HepG2 (cell line): ENCODE results near the gene DCC. TPM values are rescaled to one million over a fixed set of nuclear protein-coding genes. Genes with fewer than 3 reads are reported as not detected.

ENCODE experiments used
- ATAC-seq: fragments of 200-7000 bp; cut with Tn5 transposase; 3 replicates; pipeline ENCODE4 v1.9.1; 2020; ENCODE audit warnings: mild to moderate bottlenecking, moderate library complexity
- BruUV-seq: library from RNA; stranded (reverse); fragments of 400-500 nt; replicated peaks from 2 replicates; lab custom pipeline; 2021; lab: Mats Ljungman, UMichigan
- CTCF ChIA-PET: fragments of 300-600 bp; formaldehyde crosslinking; extraction: SDS; loops from one replicate; lab custom pipeline; 2021; ENCODE audit warnings: low total read pairs, inconsistent platforms, low intra/inter-chr PET ratio; lab: Yijun Ruan, JAX
- POLR2A ChIA-PET: fragments of 350-600 bp; sonication (Branson Sonifier 250); formaldehyde crosslinking; loops from one replicate; lab custom pipeline; 2020; ENCODE audit warnings: antibody characterized with exemption, inconsistent platforms; lab: Yijun Ruan, JAX
- DNase-seq: peaks from one replicate; pipeline ENCODE4 v3.0.0-alpha.2; 2015; ENCODE audit warnings: low spot score
- FAIRE-seq: peaks from 3 replicates; lab custom pipeline; 2011; peaks lifted over from hg19 to GRCh38; lab: Jason Lieb, UNC
- H2AFZ ChIP-seq: one replicate; pipeline ENCODE4 v1.6.1; 2011; ENCODE audit warnings: low read length, inconsistent platforms
- H3K27ac ChIP-seq: fragments of 300-600 bp; 3 replicates; pipeline ENCODE4 v1.8.0; 2011; ENCODE audit warnings: mixed run types, mild to moderate bottlenecking, mixed read lengths, low read length, inconsistent platforms; ENCODE audit not compliant: insufficient read depth; ENCODE audit errors: extremely low read length
- H3K27me3 ChIP-seq, 2 experiments: fragments of 200-600 bp in 1 of 2; 2 replicates in 1 of 2; 3 replicates in 1 of 2; pipeline versions ENCODE4 v1.6.0 to v1.8.0; 2011; ENCODE audit warnings: low read length in 2 of 2, mild to moderate bottlenecking in 2 of 2, moderate library complexity in 2 of 2, inconsistent platforms in 1 of 2; ENCODE audit not compliant: insufficient read depth in 2 of 2, control insufficient read depth in 1 of 2
- H3K36me3 ChIP-seq, 2 experiments: fragments of 200-600 bp in 1 of 2; replicated peaks in 1 of 2; 2 replicates in 1 of 2; 3 replicates in 1 of 2; pipeline versions ENCODE4 v1.5.1 to v1.8.0; 2011; ENCODE audit warnings: low read length in 2 of 2, inconsistent platforms in 1 of 2; ENCODE audit not compliant: insufficient read depth in 2 of 2, control insufficient read depth in 1 of 2
- H3K4me1 ChIP-seq: 2 replicates; pipeline ENCODE4 v1.5.1; 2012; ENCODE audit warnings: low read length, inconsistent platforms; ENCODE audit not compliant: insufficient read depth
- H3K4me2 ChIP-seq: 2 replicates; pipeline ENCODE4 v1.6.0; 2011; ENCODE audit warnings: low read depth, low read length, inconsistent platforms
- H3K4me3 ChIP-seq, 3 experiments: fragments of 200-600 bp in 1 of 3; sonication (generic), shearing (Covaris generic) in 1 of 3; replicated peaks in 1 of 3; 2 replicates each; pipeline ENCODE4 v1.5.1; 2011 to 2016; ENCODE audit warnings: low read length in 3 of 3, inconsistent platforms in 2 of 3, low read depth in 2 of 3, mild to moderate bottlenecking in 2 of 3, control low read depth in 1 of 3, mixed read lengths in 1 of 3; ENCODE audit not compliant: insufficient read depth in 1 of 3
- H3K79me2 ChIP-seq: one replicate; pipeline ENCODE4 v1.6.1; 2011; ENCODE audit warnings: low read length, inconsistent platforms; ENCODE audit not compliant: insufficient read depth
- H3K9ac ChIP-seq: 2 replicates; pipeline ENCODE4 v1.6.0; 2011; ENCODE audit warnings: mild to moderate bottlenecking, low read depth, low read length, inconsistent platforms; ENCODE audit not compliant: insufficient read depth
- H3K9me3 ChIP-seq: 2 replicates; pipeline ENCODE4 v1.5.1; 2012; ENCODE audit warnings: mild to moderate bottlenecking, low read length
- H4K20me1 ChIP-seq: 2 replicates; pipeline ENCODE4 v1.6.0; 2011; ENCODE audit warnings: inconsistent platforms, mild to moderate bottlenecking, low read length, moderate library complexity; ENCODE audit not compliant: insufficient read depth
- NR2F1 ChIP-seq, 2 experiments: fragments of 450-650 bp in 1 of 2; formaldehyde crosslinking in 1 of 2; IDR thresholded peaks; 2 replicates each; pipeline versions ENCODE4 v1.5.0 to v1.6.1; 2016 to 2020; ENCODE audit warnings: mild to moderate bottlenecking in 1 of 2, missing compliant biosample characterization in 1 of 2, missing genetic modification reagents in 1 of 2, moderate library complexity in 1 of 2
- RAD51 ChIP-seq: fragments of 450-650 bp; IDR thresholded peaks from 2 replicates; pipeline ENCODE4 v1.6.1; 2016; ENCODE audit warnings: borderline replicate concordance
- RFX5 ChIP-seq: IDR thresholded peaks from 2 replicates; pipeline ENCODE4 v1.6.1; 2011; ENCODE audit warnings: low read depth, low read length, improper control_type of control experiment
- RXRB ChIP-seq: IDR thresholded peaks from 2 replicates; pipeline ENCODE4 v1.6.1; 2016; ENCODE audit warnings: borderline replicate concordance, missing genetic modification reagents, missing compliant biosample characterization
- SETDB1 ChIP-seq: sonication (generic); formaldehyde crosslinking; IDR thresholded peaks from 2 replicates; pipeline ENCODE4 v1.5.1; 2020; ENCODE audit warnings: missing genetic modification reagents, mild to moderate bottlenecking, borderline replicate concordance
- WGBS: methylation state at CpG from one replicate; pipeline ENCODE4 v1.1.6; 2017; ENCODE audit warnings: low lambda C conversion rate; 5-methylcytosine and 5-hydroxymethylcytosine counted together
- in situ Hi-C: cut with HindIII; loops from 2 replicates; pipeline ENCODE4 v1.10.0; 2017; ENCODE audit warnings: low pct_unique_long_range_greater_than_20kb; ENCODE audit not compliant: extremely low pct_ligation_motif_present
- intact Hi-C: fragments of 100-400 bp; cut with micrococcal nuclease; formaldehyde crosslinking; loops from one replicate; pipeline ENCODE4 v1.10.0; 2022; ENCODE audit not compliant: unreplicated experiment
- polyA plus RNA-seq, 8 experiments: library from polyadenylated mRNA; depleted of rRNA in 3 of 8; stranded (reverse) in 7 of 8; unstranded in 1 of 8; fragments of >200 nt; fragmentation: Illumina TruSeq in 4 of 8; extraction: Trizol in 4 of 8; gene quantifications; 2 replicates each; pipeline versions ENCODE4 v1.2.1 to v1.2.3, GENCODE V29; 2011 to 2016; ENCODE audit warnings: low read depth in 4 of 8, missing spikeins in 1 of 8, mixed read lengths in 1 of 8; ENCODE audit not compliant: insufficient read depth in 1 of 8
- total RNA-seq, 5 experiments: library from RNA; depleted of rRNA; stranded (reverse); fragments of >200 nt; fragmentation: Illumina TruSeq; extraction: Trizol; gene quantifications; 2 replicates each; pipeline ENCODE4 v1.2.3, GENCODE V29; 2016; ENCODE audit warnings: low read depth in 1 of 5
- TF ChIP-seq, protein P1 (sequence below): sonication (generic); formaldehyde crosslinking; IDR thresholded peaks from 2 replicates; pipeline ENCODE4 v1.5.0; 2020; ENCODE audit warnings: missing genetic modification reagents
- TF ChIP-seq, protein P2 (sequence below): sonication (generic); formaldehyde crosslinking; IDR thresholded peaks from 2 replicates; pipeline ENCODE4 v1.5.1; 2020; ENCODE audit warnings: mild to moderate bottlenecking, missing genetic modification reagents, borderline replicate concordance

DCC gene
- total and polyA plus RNA-seq, 2 of the 13 experiments (the other 11 are each of a cell fraction or from before 2014, with no cell fraction given) = not detected

DNA sequence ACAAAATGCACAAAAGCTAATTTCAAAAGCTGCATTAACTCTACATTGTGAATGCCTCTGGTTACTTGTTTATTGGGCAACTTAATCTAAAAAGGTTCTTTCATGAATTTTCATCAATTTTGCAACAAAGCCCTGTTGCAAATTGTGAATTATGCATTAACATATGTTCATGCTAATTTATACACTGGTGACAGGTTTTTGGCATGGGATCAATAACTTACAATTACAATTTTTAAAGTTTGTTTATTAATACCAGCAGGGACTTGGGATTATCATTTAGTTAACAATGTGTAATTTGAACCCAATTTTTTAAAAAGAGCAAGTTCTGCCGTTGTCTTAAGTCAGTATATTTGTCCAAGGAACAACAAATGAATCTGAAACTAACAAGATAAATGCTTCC is 183.6 kb downstream of the DCC start:
- POLR2A ChIA-PET = no interaction called here
- H3K27ac ChIP-seq = no peak overlapping the region
- no peak for TF ChIP-seq NR2F1 (CRISPR knock-in tag; IDR thresholded peaks at IDR 0.05)
- no peak for TF ChIP-seq RFX5
- TF ChIP-seq, protein P1, sequence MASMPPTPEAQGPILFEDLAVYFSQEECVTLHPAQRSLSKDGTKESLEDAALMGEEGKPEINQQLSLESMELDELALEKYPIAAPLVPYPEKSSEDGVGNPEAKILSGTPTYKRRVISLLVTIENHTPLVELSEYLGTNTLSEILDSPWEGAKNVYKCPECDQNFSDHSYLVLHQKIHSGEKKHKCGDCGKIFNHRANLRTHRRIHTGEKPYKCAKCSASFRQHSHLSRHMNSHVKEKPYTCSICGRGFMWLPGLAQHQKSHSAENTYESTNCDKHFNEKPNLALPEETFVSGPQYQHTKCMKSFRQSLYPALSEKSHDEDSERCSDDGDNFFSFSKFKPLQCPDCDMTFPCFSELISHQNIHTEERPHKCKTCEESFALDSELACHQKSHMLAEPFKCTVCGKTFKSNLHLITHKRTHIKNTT (CRISPR knock-in tag) = no peak
- no peak for TF ChIP-seq SETDB1 (CRISPR knock-in tag)
- no peak for TF ChIP-seq RXRB (CRISPR knock-in tag)
- TF ChIP-seq, protein P2, sequence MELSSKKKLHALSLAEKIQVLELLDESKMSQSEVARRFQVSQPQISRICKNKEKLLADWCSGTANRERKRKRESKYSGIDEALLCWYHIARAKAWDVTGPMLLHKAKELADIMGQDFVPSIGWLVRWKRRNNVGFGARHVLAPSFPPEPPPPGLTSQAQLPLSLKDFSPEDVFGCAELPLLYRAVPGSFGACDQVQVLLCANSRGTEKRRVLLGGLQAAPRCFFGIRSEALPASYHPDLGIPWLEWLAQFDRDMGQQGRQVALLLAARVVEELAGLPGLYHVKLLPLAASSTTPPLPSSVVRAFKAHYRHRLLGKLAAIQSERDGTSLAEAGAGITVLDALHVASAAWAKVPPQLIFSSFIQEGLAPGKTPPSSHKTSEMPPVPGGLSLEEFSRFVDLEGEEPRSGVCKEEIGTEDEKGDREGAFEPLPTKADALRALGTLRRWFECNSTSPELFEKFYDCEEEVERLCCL (CRISPR knock-in tag) = no peak
- TF ChIP-seq RAD51 = no peak
- no peaks in the 10 kb centered on the region; a peak in 1 of 5 replicates for H3K27me3 ChIP-seq
- in situ Hi-C loops (no loop called here), intact Hi-C loops (no loop called here)
- H3K79me2 ChIP-seq = no peaks in the 10 kb centered on the region
- no peaks in the 10 kb centered on the region for H3K36me3 ChIP-seq
- no peak overlapping the region for H3K4me3 ChIP-seq
- DNase-seq (no peak), ATAC-seq (no peak), FAIRE-seq (no peak)
- H2AFZ ChIP-seq = no peak overlapping the region
- no peaks in the 10 kb centered on the region for H3K4me1 ChIP-seq
- CTCF ChIA-PET = no interaction called here
- no peak overlapping the region for H3K4me2 ChIP-seq
- no peaks in the 10 kb centered on the region; the same call in 1 of the 2 replicates for H3K9me3 ChIP-seq
- no peaks in the 10 kb centered on the region for H4K20me1 ChIP-seq
- no peak overlapping the region for H3K9ac ChIP-seq
- no TSS peak for BruUV-seq
- 0% methylated on average over 1 of the region's 1 CpG for WGBS
